KOPT-K1 (cell line): Measurements from ENCODE around the gene SLC6A8.

ENCODE experiments used
- H3K27ac ChIP-seq: fragments of 200-600 bp; sonication (generic); 2 replicates; pipeline ENCODE4 v1.5.1; 2016; ENCODE audit warnings: antibody characterized with exemption, mild to moderate bottlenecking, low read depth, low read length; ENCODE audit not compliant: poor library complexity, severe bottlenecking
- H3K36me3 ChIP-seq: fragments of 200-600 bp; sonication (generic); 2 replicates; pipeline ENCODE4 v1.5.1; 2017; ENCODE audit warnings: antibody characterized with exemption, mild to moderate bottlenecking, low read length, moderate library complexity; ENCODE audit not compliant: insufficient read depth
- H3K9me3 ChIP-seq: fragments of 200-600 bp; sonication (generic); 2 replicates; pipeline ENCODE4 v1.5.1; 2017; ENCODE audit warnings: antibody characterized with exemption, low read length, mild to moderate bottlenecking; ENCODE audit not compliant: insufficient read depth, poor library complexity, severe bottlenecking

The SLC6A8 gene

DNA sequence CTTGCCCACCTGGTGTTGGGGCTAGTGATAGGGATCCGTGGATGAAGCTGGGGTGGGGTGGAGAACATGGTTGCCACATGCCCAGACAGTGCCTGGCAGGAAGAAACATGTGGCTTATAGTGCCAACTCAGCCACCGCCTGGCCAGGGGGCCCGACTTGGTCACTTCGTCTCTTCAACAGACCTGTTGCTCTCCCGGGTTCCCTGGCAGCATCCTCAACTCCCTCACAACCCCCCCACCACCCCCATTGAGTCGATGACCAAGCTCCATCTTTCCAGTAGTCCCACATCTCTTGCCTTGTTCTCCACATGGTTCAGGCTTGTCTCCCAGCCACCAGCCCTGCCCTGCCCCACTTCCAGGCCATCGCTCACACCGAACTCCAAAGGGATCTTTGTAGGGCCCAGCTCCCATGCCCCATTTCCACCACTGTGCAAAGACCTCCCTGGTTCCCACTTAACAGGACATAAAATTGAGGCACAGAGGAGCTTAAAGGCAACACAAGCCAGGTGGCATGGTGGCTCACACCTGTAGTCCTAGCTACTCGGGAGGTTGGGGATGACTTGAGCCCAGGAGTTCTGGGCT is 21.9 kb upstream of the SLC6A8 start:
- Histone ChIP-seq H3K36me3 (no peaks in the 10 kb centered on the region), H3K27ac (no peak overlapping the region), H3K9me3 (no peaks in the 10 kb centered on the region)

DNA sequence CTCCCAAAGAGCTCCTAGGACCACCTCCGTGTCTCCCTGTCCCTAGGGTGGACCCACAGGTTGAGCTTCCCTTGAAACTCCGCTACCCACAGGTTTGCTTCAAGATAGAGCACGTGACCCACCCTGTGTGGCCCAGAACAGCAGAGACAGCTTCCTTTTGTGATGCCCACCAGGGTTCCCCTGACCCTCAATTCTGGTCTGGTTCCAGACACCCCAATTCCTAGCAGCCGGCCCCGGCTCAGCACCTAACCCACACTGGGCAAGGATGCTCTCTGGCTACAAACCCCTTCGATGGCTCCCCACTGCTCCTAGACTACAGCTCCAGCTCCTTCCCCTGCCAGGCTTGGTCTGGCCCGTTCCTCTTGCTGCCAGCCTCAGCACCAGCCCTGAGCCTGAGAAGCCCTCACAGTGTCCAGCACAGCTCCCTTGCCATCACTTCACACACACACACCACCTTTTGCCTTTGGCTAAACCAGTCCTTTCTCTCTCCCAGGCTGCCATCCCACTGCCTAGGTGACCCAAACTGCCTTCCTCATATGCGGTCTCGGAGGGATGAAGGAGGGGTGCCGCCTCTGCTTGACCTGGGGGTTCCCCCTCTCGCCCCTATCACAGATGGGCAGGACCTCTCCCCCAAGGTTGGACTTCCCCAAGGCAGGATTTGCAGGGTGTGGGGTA is 20.3 kb upstream of the SLC6A8 start:
- Histone ChIP-seq H3K36me3 (no peaks in the 10 kb centered on the region), H3K9me3 (no peaks in the 10 kb centered on the region), H3K27ac (no peak overlapping the region)

DNA sequence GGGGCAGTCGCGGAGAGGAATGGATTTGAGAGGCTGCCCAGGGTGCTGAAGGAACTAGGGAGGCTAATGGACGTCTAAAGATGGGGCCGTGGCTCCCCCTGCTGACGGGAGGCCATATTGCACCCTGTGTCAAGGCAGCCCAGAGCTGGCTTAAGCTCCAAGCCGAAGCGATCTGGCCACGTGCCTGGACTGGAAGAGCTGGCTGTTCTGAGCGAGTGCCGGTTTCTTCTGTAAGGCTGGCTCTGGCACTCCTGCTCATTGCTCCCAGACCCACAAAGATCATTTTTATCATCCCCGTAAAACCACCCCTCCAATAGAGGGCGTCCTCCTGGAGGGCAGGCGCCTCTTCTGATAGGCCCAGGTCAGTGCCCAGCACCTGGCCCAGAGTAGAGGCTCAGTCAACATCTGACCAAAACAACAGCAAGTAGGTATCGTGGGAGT is 19.8 kb upstream of the SLC6A8 start:
- H3K36me3 ChIP-seq: no peaks in the 10 kb centered on the region
- no peaks in the 10 kb centered on the region for H3K9me3 ChIP-seq
- no peak overlapping the region for H3K27ac ChIP-seq

DNA sequence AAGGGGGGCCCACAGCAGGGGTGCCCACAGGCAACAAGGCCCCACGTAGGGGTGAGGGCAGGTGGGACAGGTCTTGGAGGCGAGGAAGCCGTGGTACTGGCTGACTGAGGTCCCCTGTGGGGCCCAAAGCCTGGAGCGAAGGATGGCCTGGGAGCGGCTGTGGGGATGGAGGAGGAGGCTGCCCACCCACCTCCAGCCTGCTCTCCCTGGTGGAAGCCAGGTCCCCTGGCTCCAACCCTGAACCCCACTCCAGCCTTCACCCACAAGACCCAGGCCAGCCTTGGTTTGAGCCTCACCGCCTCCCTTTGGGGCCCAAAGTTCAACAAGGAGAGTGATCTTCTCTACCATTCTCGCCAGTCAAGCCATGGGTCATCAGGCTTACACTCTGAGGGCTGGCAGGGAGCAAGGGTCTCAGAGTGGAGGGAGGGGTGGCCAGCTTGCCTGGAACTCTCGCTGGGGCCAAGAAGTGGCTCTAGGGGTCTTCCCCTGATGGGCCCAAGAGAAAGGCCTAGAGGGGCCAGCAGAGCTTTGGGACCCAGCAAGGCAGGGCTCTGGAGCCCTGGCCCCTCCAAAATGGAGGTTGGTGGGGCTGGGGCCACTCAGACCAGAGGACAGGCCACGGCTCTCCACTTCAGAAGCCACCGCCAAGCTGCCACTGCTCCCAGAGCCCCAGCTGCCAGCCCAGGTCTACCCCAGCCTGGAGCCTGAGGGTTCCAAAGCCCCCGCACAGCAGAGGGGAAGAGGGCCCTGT is 19.1 kb upstream of the SLC6A8 start:
- no peaks in the 10 kb centered on the region for H3K36me3 ChIP-seq
- no peaks in the 10 kb centered on the region for H3K9me3 ChIP-seq
- no peak overlapping the region for H3K27ac ChIP-seq

DNA sequence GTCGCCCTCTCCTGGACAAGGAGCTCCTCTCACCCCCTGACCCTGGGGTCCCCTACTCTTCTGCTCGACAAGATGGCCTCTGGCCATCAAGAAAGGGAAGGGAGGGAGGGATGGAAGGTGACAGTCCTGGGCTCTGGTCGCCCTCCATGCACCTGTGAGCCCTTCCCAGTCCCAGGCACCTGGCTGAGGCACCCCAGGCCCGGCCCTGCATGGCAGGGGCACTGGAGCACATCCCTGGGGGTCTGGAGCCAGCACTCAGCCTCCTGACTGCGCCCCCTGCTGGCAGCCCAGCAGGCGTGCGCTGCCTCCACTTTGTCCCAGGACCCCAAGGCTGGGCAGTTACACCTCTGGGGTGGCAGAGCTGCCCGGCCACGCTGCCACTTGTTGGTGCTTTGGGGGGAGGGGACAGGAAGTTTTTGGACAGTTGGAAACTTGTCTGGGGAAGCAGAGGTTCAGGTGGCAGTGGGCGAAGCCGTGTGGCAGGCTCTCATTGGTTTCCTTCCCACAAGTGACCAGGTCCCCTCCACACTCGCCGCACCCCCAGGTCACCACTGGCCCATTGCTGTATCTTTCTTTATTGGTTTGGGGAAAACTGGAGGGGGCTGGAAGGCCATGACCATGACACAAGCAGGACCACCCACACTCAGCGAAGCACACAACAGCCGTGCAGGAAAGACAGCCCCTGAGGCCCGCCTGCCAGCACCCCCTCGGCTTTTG is 18.4 kb upstream of the SLC6A8 start:
- Histone ChIP-seq H3K36me3 (no peaks in the 10 kb centered on the region), H3K9me3 (no peaks in the 10 kb centered on the region), H3K27ac (no peak overlapping the region)

DNA sequence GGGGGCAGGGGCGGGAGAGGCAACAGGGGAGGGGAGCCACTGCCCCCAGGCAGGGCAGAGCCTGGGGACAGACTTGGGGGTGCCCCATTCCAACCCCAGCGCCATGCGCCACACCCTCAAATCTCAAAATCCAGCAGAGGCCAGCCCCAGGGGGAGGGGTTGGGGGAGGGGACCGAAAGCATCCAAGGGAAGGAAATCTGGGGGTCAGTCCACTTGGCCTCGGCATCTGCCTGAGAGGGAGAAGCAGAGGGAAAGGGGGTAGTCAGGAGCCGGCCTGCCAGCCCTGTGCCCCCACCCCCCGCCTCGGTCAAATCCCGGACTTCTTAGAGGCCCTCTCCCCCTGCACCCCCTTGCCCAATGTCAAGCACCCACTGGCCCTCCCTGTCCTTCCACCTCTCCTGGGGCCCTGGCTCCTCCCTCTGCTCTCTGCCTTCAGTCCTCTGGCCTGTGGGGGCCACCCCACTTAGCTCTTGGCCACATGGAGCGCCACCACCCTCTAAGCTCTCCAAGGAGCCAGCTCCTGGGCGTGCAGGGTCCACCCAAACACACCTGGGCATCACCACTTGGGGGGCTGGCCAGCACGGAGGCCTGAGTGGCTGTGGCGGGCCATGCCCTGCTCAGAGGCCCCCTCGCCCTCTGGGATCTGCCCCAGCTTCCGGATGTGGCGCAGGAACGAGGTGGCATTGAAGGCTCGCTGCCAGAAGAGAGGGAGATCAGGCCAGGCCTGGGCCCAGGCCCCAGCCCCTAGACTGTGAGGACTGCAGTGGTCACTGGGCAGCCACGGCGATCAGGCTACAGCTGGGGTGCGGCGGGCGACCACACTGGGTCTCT is 17.6 kb upstream of the SLC6A8 start:
- no peak overlapping the region for H3K27ac ChIP-seq
- no peaks in the 10 kb centered on the region for H3K36me3 ChIP-seq
- H3K9me3 ChIP-seq: no peaks in the 10 kb centered on the region

DNA sequence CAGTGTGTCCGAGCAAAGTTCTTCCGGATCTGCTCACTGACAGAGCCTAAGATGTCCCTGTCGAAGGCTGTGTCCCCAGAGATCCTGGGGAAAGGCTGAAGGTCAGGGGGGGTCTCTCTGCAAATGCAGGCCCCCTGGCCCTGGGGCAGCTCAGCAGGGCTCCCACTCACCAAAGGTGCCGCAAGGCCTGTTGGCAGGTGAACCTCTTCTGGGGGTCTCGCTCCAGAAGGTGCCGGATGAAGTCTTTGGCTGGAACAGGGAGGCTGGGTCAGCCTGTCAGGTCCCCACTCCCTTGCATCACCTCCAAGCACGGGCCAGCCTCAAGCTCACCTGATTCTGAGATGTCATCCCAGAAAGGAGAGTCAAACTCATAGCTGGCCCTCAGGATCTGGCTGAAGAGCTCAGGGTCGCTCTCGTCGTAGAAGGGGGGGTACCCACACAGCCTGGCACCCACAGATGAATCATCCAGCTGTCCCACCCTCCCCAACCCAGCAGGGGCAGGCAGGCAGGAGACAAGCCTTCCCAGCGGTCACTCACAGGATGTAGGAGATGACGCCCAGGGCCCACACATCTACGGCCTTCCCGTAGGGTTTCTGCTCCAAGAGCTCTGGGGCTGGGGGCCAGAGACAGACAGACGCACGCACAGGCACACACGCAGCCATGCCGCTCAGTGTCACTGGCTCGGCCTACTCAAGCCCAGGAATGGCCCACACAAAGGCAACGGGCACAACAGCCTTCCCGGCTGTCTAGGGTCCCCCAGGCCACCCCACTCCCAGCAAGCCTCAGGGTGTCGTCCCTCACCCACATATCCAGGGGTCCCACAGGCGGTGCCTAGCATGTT is 16.8 kb upstream of the SLC6A8 start:
- no peaks in the 10 kb centered on the region for H3K36me3 ChIP-seq
- H3K9me3 ChIP-seq: no peaks in the 10 kb centered on the region
- H3K27ac ChIP-seq: no peak overlapping the region

DNA sequence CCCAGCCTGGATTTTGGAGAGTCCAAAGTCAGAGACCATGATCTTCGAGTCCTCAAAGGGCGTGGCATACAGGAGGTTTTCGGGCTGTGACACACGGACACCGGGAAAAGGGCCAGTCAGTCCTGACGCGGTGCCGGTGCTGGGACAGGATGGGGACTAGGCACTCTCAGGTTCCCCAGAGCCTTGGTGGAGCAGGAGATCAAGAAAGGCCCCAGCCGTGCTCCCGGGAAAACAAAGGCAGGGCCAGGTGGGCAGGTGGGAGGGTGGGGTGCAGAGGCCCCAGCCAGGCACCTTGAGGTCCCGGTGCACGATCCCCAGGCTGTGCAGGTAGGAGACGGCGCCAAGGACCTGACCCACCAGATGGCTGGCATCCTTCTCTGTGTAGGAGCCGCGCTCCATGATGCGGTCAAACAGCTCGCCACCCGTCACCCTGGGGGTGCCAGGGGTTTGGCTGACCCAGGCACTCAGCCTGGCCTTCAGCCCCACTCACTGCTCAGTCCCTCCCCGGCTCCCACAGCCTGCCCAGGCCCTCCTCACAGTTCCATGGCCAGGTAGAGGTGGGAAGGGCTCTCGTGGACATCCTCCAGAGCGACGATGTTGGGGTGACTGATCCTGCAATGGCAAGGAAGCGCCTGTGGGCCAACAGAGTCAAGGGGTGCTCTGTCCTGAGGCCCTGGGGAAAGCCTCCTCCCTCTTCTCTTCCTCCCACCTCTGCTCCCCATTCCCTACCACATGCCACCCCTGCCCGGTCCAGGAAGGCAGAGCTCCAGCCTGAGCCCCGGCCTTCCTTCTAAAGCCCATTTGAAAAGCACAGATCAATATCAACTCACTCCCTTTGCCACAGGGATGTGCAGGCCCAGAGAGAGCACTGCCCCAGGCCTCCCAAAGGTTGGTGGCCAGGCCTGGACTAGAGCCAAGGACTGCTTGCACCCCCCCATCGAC is 15.9 kb upstream of the SLC6A8 start:
- Histone ChIP-seq H3K27ac (no peak overlapping the region), H3K9me3 (no peaks in the 10 kb centered on the region), H3K36me3 (no peaks in the 10 kb centered on the region)

DNA sequence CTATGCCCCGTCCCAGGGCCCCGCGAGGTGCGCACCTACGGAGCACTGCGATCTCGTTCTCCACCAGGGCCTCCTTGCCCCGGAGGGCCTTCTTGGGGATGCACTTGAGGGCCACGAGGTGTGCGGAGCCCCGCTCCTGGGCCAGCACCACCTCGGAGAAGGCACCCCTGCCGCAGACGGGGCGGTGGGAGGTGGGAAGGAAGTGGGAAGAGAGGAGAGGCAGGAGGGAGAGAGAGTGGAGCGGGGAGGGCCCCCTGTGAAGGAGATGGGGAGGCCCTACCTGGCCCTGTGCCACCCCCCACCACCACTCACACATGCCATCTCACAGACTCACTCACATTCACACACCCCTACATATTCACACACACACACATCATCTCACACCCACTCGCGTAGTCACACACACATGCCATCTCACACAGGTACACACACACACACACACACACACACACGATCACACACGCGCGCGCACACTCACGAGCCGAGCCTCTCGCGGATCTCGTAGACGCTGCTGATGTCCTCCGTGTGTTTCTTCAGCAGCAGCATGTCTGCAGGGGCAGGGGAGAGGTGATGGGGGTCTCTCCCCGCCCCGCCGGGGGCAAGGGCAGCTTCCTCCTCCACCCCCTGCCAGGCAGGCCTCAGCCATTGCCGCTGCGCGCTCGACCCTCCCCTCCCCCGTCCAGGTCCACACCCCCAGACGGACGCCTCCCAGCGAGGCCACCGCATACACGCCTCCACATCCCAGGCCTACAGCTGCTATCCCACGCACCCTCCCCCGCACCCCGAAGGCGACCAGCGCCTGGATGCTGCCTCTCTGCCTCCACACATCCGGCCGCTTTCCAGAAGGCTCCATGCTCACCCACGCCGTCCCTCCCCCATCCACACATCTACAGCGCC is 14.9 kb upstream of the SLC6A8 start:
- no peak overlapping the region for H3K27ac ChIP-seq
- H3K9me3 ChIP-seq: no peaks in the 10 kb centered on the region
- no peaks in the 10 kb centered on the region for H3K36me3 ChIP-seq

DNA sequence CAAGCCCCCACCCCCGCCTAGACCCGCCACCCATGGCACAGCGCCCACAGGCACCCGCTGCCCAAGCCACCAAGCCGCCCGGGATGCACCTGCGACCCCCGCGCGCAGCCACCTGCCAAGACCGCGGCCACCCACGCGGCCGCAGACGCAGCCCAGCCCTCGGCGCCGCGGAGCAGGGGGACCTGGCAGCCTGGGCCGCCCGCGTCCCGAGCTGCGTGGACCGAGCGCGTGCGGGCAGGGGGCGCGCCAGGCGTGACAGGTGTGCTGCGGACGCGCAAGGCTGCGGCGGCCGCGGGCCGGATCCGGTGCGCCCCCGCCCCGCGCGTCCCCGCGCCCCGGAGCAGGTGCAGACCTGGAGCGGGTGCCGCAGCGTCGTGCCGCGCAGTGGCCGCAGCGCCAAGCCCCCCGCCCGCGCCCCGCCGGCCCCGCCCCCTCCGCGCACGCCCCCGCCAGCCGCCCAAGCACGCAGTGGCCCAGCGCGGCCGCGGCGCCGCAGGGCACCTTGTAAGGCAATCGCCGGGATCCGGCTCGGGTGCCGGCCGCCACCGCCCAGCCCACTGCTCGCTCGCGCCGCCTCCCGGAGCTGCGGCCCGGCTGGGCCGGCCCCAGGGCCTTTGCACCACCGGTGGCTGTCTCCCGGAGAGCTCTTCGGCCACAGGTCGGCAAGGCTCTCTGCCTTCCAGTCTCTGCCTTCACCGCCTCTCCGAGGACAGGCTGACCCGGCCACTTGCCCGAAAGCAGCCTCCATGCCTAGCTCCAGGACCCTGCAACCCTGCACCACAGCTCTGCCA is 14.1 kb upstream of the SLC6A8 start, which contains the start of gene PNCK:
PNCK (minus strand) TSS at position 386 of the 791 bp plus-strand sequence. CDS start 737 bp downstream, outside the sequence.
- H3K36me3 ChIP-seq: no peaks in the 10 kb centered on the region
- no peaks in the 10 kb centered on the region for H3K9me3 ChIP-seq

DNA sequence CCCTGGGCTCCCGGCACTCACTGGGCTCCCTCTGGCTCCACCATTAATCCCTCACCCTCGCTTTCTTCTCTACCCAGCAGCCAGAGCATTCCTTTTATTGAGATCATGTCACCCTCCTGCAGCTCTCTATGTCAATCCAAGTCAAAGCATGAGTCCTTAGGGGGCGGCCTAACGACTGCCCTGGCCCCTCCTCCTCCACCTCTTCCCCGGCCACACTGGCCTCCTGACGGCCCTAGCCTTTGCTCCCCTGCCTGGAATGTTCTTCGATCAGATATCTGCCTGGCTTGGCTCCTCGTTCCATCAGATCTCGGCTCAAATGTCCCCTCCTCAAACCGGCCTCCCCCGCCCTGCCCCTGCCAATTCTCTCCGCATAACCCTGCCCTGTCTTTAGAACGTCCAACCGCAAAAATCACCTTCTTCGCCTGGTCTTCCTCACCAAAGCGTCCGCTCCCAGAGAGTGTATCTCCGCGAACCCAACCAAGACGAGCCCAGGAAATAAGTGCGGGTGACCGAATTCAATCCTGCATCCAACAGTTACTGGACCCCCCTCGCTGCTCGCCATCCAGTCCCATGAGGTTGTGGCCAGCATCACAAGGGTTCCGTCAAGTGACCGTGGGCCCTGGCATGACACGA is 13.4 kb upstream of the SLC6A8 start:
- no peaks in the 10 kb centered on the region for H3K9me3 ChIP-seq
- H3K27ac ChIP-seq: no peak overlapping the region

More for the DNA sequence above, 14.1 kb upstream of the SLC6A8 start, which contains the start of gene PNCK:
- H3K27ac ChIP-seq: no peak within 1 kb of the TSS

More for the DNA sequence above, 13.4 kb upstream of the SLC6A8 start:
- no peaks in the 10 kb centered on the region for H3K36me3 ChIP-seq
